ENCODE data around the gene ZNF443.
"Not testable (repeated sequence)": the region's sequence is repeated elsewhere in the genome, so short reads cannot be mapped to it uniquely, and the experiment has no call there.

GRCh38 chr19:12467651-12468050, 26.8 kb upstream of the ZNF443 start:
- TF ChIP-seq POLR2A (IDR thresholded peaks at IDR 0.05; ENCODE audit: low read length); GATA1 (IDR thresholded peaks at IDR 0.05; ENCODE audit: low read depth, low read length): not testable (repeated sequence)

All from erythroblast (primary cell).